Cerebellar nuclear complex (tissue), 1 donor: ENCODE data around the gene GRIA1.
"Not testable (repeated sequence)": the region's sequence is repeated elsewhere in the genome, so short reads cannot be mapped to it uniquely, and the experiment has no call there.

ENCODE experiments used
- DNase-seq, 2 experiments: peaks; one replicate each; lab custom pipeline; 2025; lab: John Stamatoyannopoulos, UW

The GRIA1 gene

GRCh38 chr5:153831973-153832372 lies 341.5 kb downstream of the GRIA1 start:
- DNase-seq, result no peak

- no peak for DNase-seq
These were observed 345.5 kb downstream of the GRIA1 start for GRCh38 chr5:153835891-153836515.

GRCh38 chr5:153849303-153850113 lies 359.0 kb downstream of the GRIA1 start:
- not testable (repeated sequence) for DNase-seq

GRCh38 chr5:153860195-153860886 lies 369.9 kb downstream of the GRIA1 start:
- no peak for DNase-seq

GRCh38 chr5:153862906-153863305 lies 372.4 kb downstream of the GRIA1 start:
- DNase-seq, result not testable (repeated sequence)
